GM12872 (cell line): ENCODE data around the gene EXOSC10.

Experiments used
- CTCF ChIP-seq: IDR thresholded peaks from 3 replicates; pipeline ENCODE4 v1.5.1; 2011; ENCODE audit warnings: low read depth, mild to moderate bottlenecking, low read length, moderate library complexity; ENCODE audit not compliant: insufficient read depth

EXOSC10 gene

GRCh38 chr1:11037740-11038182 lies 61.9 kb downstream of the EXOSC10 start:
- TF ChIP-seq CTCF = peak; percentile 97

- no peak for TF ChIP-seq CTCF
Observed at GRCh38 chr1:11031624-11032262, 67.9 kb downstream of the EXOSC10 start.

- TF ChIP-seq CTCF = no peak
Observed at GRCh38 chr1:11030865-11031264, 68.8 kb downstream of the EXOSC10 start.

- TF ChIP-seq CTCF = no peak
Observed at GRCh38 chr1:11028018-11028417, 71.7 kb downstream of the EXOSC10 start.

GRCh38 chr1:11027316-11027715 lies 72.4 kb downstream of the EXOSC10 start:
- no peak for TF ChIP-seq CTCF

GRCh38 chr1:11026903-11027302 lies 72.8 kb downstream of the EXOSC10 start:
- no peak for TF ChIP-seq CTCF

- no peak for TF ChIP-seq CTCF
Observed at GRCh38 chr1:11026052-11026451, 73.6 kb downstream of the EXOSC10 start.
